Neuronal stem cell (in vitro differentiated cells): ENCODE results near the gene RSBN1.

ENCODE experiments used
- DNase-seq: peaks from one replicate; pipeline ENCODE4 v3.0.0-alpha.2; 2013; ENCODE audit warnings: low spot score
- H2AFZ ChIP-seq: one replicate; pipeline ENCODE4 v1.6.1; 2013; ENCODE audit warnings: mild to moderate bottlenecking, low read length, inconsistent platforms
- H2AK5ac ChIP-seq: 2 replicates; pipeline ENCODE4 v1.6.1; 2013; ENCODE audit warnings: low read depth, mild to moderate bottlenecking, inconsistent platforms, low read length, moderate library complexity, mixed read lengths
- H2BK120ac ChIP-seq: 2 replicates; pipeline ENCODE4 v1.6.1; 2013; ENCODE audit warnings: low read depth, mild to moderate bottlenecking, inconsistent platforms, low read length, moderate library complexity, mixed read lengths
- H2BK12ac ChIP-seq: one replicate; pipeline ENCODE4 v1.6.1; 2013; ENCODE audit warnings: low read length, inconsistent platforms
- H2BK15ac ChIP-seq: 2 replicates; pipeline ENCODE4 v1.6.1; 2013; ENCODE audit warnings: mild to moderate bottlenecking, low read length, inconsistent platforms, mixed read lengths
- H2BK5ac ChIP-seq: one replicate; pipeline ENCODE4 v1.6.1; 2013; ENCODE audit warnings: inconsistent platforms, mild to moderate bottlenecking, low read length, moderate library complexity
- H3K14ac ChIP-seq: one replicate; pipeline ENCODE4 v1.6.1; 2013; ENCODE audit warnings: low read length, inconsistent platforms
- H3K18ac ChIP-seq: 2 replicates; pipeline ENCODE4 v1.6.1; 2013; ENCODE audit warnings: low read length, inconsistent platforms
- H3K23ac ChIP-seq: 2 replicates; pipeline ENCODE4 v1.6.1; 2013; ENCODE audit warnings: low read depth, mild to moderate bottlenecking, mixed read lengths, low read length, inconsistent platforms; ENCODE audit not compliant: poor library complexity
- H3K27ac ChIP-seq: replicated peaks from 3 replicates; pipeline ENCODE4 v1.5.1; 2013; ENCODE audit warnings: low read length, inconsistent platforms
- H3K27me3 ChIP-seq, 3 experiments: 2 replicates each; pipeline ENCODE4 v1.6.1; 2013; ENCODE audit warnings: low read length in 3 of 3, mild to moderate bottlenecking in 2 of 3, inconsistent platforms in 1 of 3, low read depth in 1 of 3, mixed read lengths in 1 of 3, moderate library complexity in 1 of 3; ENCODE audit not compliant: control insufficient read depth in 3 of 3, insufficient read depth in 3 of 3
- H3K36me3 ChIP-seq, 2 donors: replicated peaks in 1 of 2; 2 replicates each; pipeline ENCODE4 v1.6.1; 2013; ENCODE audit warnings: low read length in 2 of 2; ENCODE audit not compliant: control insufficient read depth in 2 of 2, insufficient read depth in 2 of 2
- H3K4ac ChIP-seq: 2 replicates; pipeline ENCODE4 v1.6.1; 2013; ENCODE audit warnings: inconsistent platforms, mild to moderate bottlenecking, low read length, moderate library complexity
- H3K4me1 ChIP-seq, 2 donors: 1 replicate in 1 of 2; 2 replicates in 1 of 2; pipeline ENCODE4 v1.6.1; 2013; ENCODE audit warnings: low read length in 2 of 2, low read depth in 1 of 2; ENCODE audit not compliant: control insufficient read depth in 2 of 2, insufficient read depth in 1 of 2
- H3K4me2 ChIP-seq: one replicate; pipeline ENCODE4 v1.6.1; 2013; ENCODE audit warnings: mild to moderate bottlenecking, low read length, inconsistent platforms; ENCODE audit not compliant: insufficient read depth, poor library complexity, severe bottlenecking
- H3K4me3 ChIP-seq, 2 donors: 2 replicates each; pipeline ENCODE4 v1.5.1; 2013; ENCODE audit warnings: low read length in 2 of 2, mild to moderate bottlenecking in 2 of 2, inconsistent platforms in 1 of 2, moderate library complexity in 1 of 2
- H3K79me1 ChIP-seq: one replicate; pipeline ENCODE4 v1.6.1; 2013; ENCODE audit warnings: low read depth, mild to moderate bottlenecking, inconsistent platforms, low read length, moderate library complexity
- H3K9ac ChIP-seq: one replicate; pipeline ENCODE4 v1.6.1; 2013; ENCODE audit warnings: mild to moderate bottlenecking, low read depth, low read length, inconsistent platforms; ENCODE audit not compliant: poor library complexity
- H3K9me3 ChIP-seq, 2 donors: replicated peaks in 1 of 2; 2 replicates each; pipeline versions ENCODE3 to v1.6.1; 2013; ENCODE audit warnings: low read length in 2 of 2, mild to moderate bottlenecking in 2 of 2, inconsistent platforms in 1 of 2, low read depth in 1 of 2, mixed read lengths in 1 of 2, moderate library complexity in 1 of 2; ENCODE audit not compliant: control insufficient read depth in 2 of 2, insufficient read depth in 1 of 2
- H4K8ac ChIP-seq: one replicate; pipeline ENCODE4 v1.6.1; 2013; ENCODE audit warnings: low read depth, mild to moderate bottlenecking, inconsistent platforms, low read length, moderate library complexity
- H4K91ac ChIP-seq: one replicate; pipeline ENCODE4 v1.6.1; 2013; ENCODE audit warnings: low read length, low read depth, mild to moderate bottlenecking, inconsistent platforms; ENCODE audit not compliant: poor library complexity
- WGBS, 2 donors: extraction: QIAGEN DNeasy Blood & Tissue Kit; methylation state at CpG; one replicate each; pipeline ENCODE4 v1.1.7; 2013; ENCODE audit warnings: missing lambda C conversion rate in 2 of 2, mixed read lengths in 1 of 2; ENCODE audit not compliant: insufficient read length in 2 of 2, insufficient replicate concordance in 1 of 2; ENCODE audit errors: extremely low coverage in 2 of 2; 5-methylcytosine and 5-hydroxymethylcytosine counted together

RSBN1 gene

GRCh38 chr1:113849072-113849471 lies 36.8 kb upstream of the RSBN1 start:
- DNase-seq, result no peak
- Histone ChIP-seq H3K27ac (no peak overlapping the region), H4K91ac (no peak overlapping the region), H3K14ac (no peak overlapping the region), H3K9ac (no peak overlapping the region), H2AFZ (no peak overlapping the region), H2BK120ac (no peak overlapping the region), H4K8ac (no peak overlapping the region), H3K23ac (no peak overlapping the region), H3K27me3 (no peaks in the 10 kb centered on the region), H3K4ac (no peak overlapping the region), H3K9me3 (no peaks in the 10 kb centered on the region), H2BK5ac (no peak overlapping the region), H2AK5ac (no peak overlapping the region), H2BK12ac (no peak overlapping the region), H3K18ac (no peak overlapping the region), H3K36me3 (no peaks in the 10 kb centered on the region), H3K4me2 (no peak overlapping the region), H3K4me1 (no peaks in the 10 kb centered on the region), H3K79me1 (no peaks in the 10 kb centered on the region), H3K4me3 (no peak overlapping the region), H2BK15ac (no peak overlapping the region)

DNA sequence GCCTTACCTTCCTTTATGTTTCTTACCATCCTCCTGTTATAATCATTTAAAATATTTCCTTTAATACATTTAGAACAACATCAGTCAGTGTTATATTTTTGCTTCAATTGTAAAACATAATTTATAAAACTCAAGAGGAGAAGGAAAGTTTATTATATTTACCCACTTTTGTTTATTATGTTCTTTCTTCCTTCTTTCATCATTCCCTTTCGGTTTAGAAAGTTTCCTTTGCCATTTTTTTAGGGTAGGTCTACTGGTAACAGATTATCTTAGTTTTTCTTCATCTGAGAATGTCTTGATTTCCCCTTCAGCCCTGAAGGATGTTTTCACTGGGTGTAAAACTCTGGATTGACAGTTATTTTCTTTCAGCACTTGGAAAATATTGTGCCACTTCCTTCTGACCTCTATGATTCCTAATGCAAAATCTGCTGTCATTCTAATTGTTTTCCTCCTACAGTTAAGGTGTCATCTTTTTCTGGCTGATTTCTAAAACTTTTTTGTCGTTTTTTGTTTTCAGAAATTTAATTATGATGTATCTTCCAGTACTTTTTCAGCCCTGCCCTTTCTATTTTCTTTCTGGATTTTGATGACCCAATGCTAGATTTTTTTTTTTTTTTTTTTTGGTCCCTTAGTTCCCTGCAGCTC lies 34.2 kb upstream of the RSBN1 start:
- H3K36me3 ChIP-seq, result no peaks in the 10 kb centered on the region
- no peak overlapping the region for H2AFZ ChIP-seq
- H2AK5ac ChIP-seq, result no peak overlapping the region
- DNase-seq, result no peak
- H2BK15ac ChIP-seq, result no peak overlapping the region
- no peak overlapping the region for H2BK5ac ChIP-seq
- no peak overlapping the region for H3K9ac ChIP-seq
- H3K9me3 ChIP-seq, result no peaks in the 10 kb centered on the region
- no CpG with 5 or more reads among the region's 2 CpGs for WGBS, 2 donors
- no peak overlapping the region for H3K4ac ChIP-seq
- H4K8ac ChIP-seq, result no peak overlapping the region
- H3K79me1 ChIP-seq, result no peaks in the 10 kb centered on the region
- no peaks in the 10 kb centered on the region for H3K4me1 ChIP-seq
- no peak overlapping the region for H3K27ac ChIP-seq
- no peak overlapping the region for H2BK120ac ChIP-seq
- no peak overlapping the region for H4K91ac ChIP-seq
- no peak overlapping the region for H3K23ac ChIP-seq
- H3K4me2 ChIP-seq, result no peak overlapping the region
- H3K14ac ChIP-seq, result no peak overlapping the region
- no peak overlapping the region for H3K18ac ChIP-seq
- no peaks in the 10 kb centered on the region for H3K27me3 ChIP-seq
- no peak overlapping the region for H3K4me3 ChIP-seq
- H2BK12ac ChIP-seq, result no peak overlapping the region

DNA sequence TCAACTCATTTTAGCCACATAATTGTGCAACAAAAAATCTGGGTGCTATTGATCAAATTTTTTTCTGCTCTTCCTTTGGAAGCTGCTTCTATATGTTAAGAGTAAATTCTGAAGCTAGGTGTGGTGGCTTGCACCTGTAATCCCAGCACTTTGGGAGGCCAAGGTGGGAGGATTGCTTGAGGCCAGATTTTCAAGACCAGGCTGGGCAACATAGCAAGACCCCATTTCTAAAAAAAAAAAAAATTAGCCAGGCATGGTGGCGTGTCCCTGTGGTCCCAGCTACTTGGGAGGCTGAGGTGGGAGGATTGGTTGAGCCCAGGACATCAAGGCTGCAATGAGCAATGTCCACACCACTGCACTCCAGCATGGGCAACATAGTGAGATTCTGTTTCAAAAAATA lies 24.3 kb upstream of the RSBN1 start:
- H3K4me1 ChIP-seq, result no peaks in the 10 kb centered on the region
- WGBS, 2 donors, result no CpG with 5 or more reads among the region's 1 CpG
- no peak overlapping the region for H2BK5ac ChIP-seq
- no peak overlapping the region for H4K91ac ChIP-seq
- no peaks in the 10 kb centered on the region for H3K79me1 ChIP-seq
- H3K4me2 ChIP-seq, result no peak overlapping the region
- H3K23ac ChIP-seq, result no peak overlapping the region
- H2BK120ac ChIP-seq, result no peak overlapping the region
- H3K36me3 ChIP-seq, result no peaks in the 10 kb centered on the region
- no peak for DNase-seq
- no peak overlapping the region for H3K27ac ChIP-seq
- no peak overlapping the region for H2BK15ac ChIP-seq
- peaks cover 0 to 10% (median 0%) of the 10 kb centered on the region in 3 experiments for H3K27me3 ChIP-seq
- no peak overlapping the region for H3K14ac ChIP-seq
- no peak overlapping the region for H2AK5ac ChIP-seq
- H3K4ac ChIP-seq, result no peak overlapping the region
- no peak overlapping the region for H2AFZ ChIP-seq
- H3K9ac ChIP-seq, result no peak overlapping the region
- no peaks in the 10 kb centered on the region for H3K9me3 ChIP-seq
- no peak overlapping the region for H4K8ac ChIP-seq
- H3K4me3 ChIP-seq, result no peak overlapping the region
- H3K18ac ChIP-seq, result no peak overlapping the region
- H2BK12ac ChIP-seq, result no peak overlapping the region

DNA sequence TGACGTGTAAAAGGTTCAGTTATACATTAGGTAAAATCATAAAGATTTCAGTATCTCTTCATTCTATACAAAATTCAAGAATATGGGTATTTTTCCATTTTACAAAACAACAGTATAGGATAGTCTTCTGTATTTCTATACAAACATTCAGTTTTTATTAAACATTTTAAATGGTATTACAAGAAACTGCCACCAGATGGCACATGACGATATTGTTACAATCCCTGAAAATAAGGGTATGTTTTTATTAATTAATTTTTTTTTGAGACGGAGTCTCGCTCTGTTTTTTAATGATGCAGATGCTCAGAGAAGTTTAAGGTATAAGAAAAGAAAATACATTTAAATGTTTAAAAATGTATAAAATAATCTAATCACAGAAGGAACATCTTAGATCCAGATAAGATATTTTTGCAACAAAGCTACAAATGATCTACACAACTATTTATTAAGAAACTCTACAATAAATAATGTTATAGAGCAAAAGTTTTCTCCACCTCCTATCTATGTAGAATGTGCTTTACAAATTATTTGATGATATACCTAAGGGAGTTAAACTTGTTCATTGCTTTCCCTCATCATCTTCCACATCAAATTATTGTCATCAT lies 23.5 kb upstream of the RSBN1 start:
- Histone ChIP-seq H3K9ac (no peak overlapping the region), H2BK15ac (no peak overlapping the region), H2AK5ac (no peak overlapping the region), H3K23ac (no peak overlapping the region), H3K79me1 (no peaks in the 10 kb centered on the region), H2BK120ac (no peak overlapping the region), H3K14ac (no peak overlapping the region), H3K4ac (no peak overlapping the region), H3K27ac (no peak overlapping the region), H3K4me1 (no peaks in the 10 kb centered on the region), H3K9me3 (no peaks in the 10 kb centered on the region), H3K4me2 (no peak overlapping the region), H3K27me3 (peaks cover 0 to 10% (median 0%) of the 10 kb centered on the region in 3 experiments), H4K8ac (no peak overlapping the region), H3K36me3 (no peaks in the 10 kb centered on the region), H3K4me3 (no peak overlapping the region), H2BK5ac (no peak overlapping the region), H2BK12ac (no peak overlapping the region), H4K91ac (no peak overlapping the region), H3K18ac (no peak overlapping the region), H2AFZ (no peak overlapping the region)
- DNase-seq, result no peak
- no CpG with 5 or more reads among the region's 4 CpGs for WGBS, 2 donors
